Renal cortex interstitium (tissue), 3 donors: ENCODE measurements around the gene NLRP2B. TPM values are rescaled to one million over a fixed set of nuclear protein-coding genes. Genes with fewer than 3 reads are reported as not detected.

Source experiments
- polyA plus RNA-seq, 3 donors: library from polyadenylated mRNA; unstranded; fragments of 120-200 nt; gene quantifications; one replicate each; pipeline ENCODE4 v1.2.1, GENCODE V29; 2013; ENCODE audit not compliant: insufficient read length in 3 of 3

Gene NLRP2B
- polyA plus RNA-seq, 3 donors = 0.06 TPM; not detected in 1

Other genes starting within 250 kb of the NLRP2B start
- gene ZXDB, start 88.2 kb downstream of the NLRP2B start, polyA plus RNA-seq = 10 to 100 TPM; 10.0 to 11.7 (median 10.6) TPM
- 1 to 10 TPM; 5.0 to 5.6 (median 5.1) TPM for gene ZXDA, start 230.2 kb upstream of the NLRP2B start, polyA plus RNA-seq